Kidney tubule cell (primary cell): ENCODE measurements around the gene ILF3.

Experiments used
- DNase-seq: peaks from one replicate; pipeline ENCODE4 v3.0.0-alpha.2; 2018; ENCODE audit warnings: low spot score

The ILF3 gene

GRCh38 chr19:10653732-10654609, at the start of gene ILF3:
Gene ILF3, plus strand, starts transcription at chr19:10654346. Its CDS starts 16,260 bp downstream, at chr19:10670606.
- peak; percentile 100 for DNase-seq

GRCh38 chr19:10604460-10604980, 49.6 kb upstream of the ILF3 start:
- DNase-seq: no peak

- no peak for DNase-seq
Observed at GRCh38 chr19:10611907-10612306, 42.2 kb upstream of the ILF3 start.

GRCh38 chr19:10612499-10613119, 41.5 kb upstream of the ILF3 start:
- no peak for DNase-seq

- no peak for DNase-seq
Observed at GRCh38 chr19:10615429-10616023, 38.6 kb upstream of the ILF3 start.

- DNase-seq: peak; percentile 93
Observed at GRCh38 chr19:10617409-10618121, 36.6 kb upstream of the ILF3 start.

GRCh38 chr19:10618846-10619245, 35.3 kb upstream of the ILF3 start:
- DNase-seq: no peak

GRCh38 chr19:10620786-10621185, 33.4 kb upstream of the ILF3 start:
- DNase-seq: peak; percentile 45

- DNase-seq: no peak
Observed at GRCh38 chr19:10621966-10622365, 32.2 kb upstream of the ILF3 start.

- DNase-seq: no peak
Observed at GRCh38 chr19:10624585-10624984, 29.6 kb upstream of the ILF3 start.

GRCh38 chr19:10625003-10625761, 29.0 kb upstream of the ILF3 start, which contains the start of gene SLC44A2:
Gene SLC44A2, plus strand, starts transcription at chr19:10625553. Its CDS starts 81 bp downstream, at chr19:10625634.
- DNase-seq: peak; percentile 83

- no peak for DNase-seq
Observed at GRCh38 chr19:10625762-10626138, 28.4 kb upstream of the ILF3 start.

GRCh38 chr19:10631874-10632273, 22.3 kb upstream of the ILF3 start:
- DNase-seq: no peak

- DNase-seq: no peak
Observed at GRCh38 chr19:10634430-10634829, 19.7 kb upstream of the ILF3 start.

GRCh38 chr19:10634963-10635362, 19.2 kb upstream of the ILF3 start:
- no peak for DNase-seq

GRCh38 chr19:10636304-10636972, 17.7 kb upstream of the ILF3 start:
- no peak for DNase-seq

GRCh38 chr19:10637894-10638293, 16.3 kb upstream of the ILF3 start:
- no peak for DNase-seq

GRCh38 chr19:10639836-10640235, 14.3 kb upstream of the ILF3 start:
- DNase-seq: no peak

- DNase-seq: no peak
Observed at GRCh38 chr19:10640361-10640760, 13.8 kb upstream of the ILF3 start.

- no peak for DNase-seq
Observed at GRCh38 chr19:10641248-10641647, 12.9 kb upstream of the ILF3 start.
